Kidney capillary endothelial cell (primary cell): Measurements from ENCODE around the gene PEX11A.

Experiments
- DNase-seq: peaks from one replicate; pipeline ENCODE4 v3.0.0-alpha.2; 2018; ENCODE audit warnings: low spot score

PEX11A gene

DNA sequence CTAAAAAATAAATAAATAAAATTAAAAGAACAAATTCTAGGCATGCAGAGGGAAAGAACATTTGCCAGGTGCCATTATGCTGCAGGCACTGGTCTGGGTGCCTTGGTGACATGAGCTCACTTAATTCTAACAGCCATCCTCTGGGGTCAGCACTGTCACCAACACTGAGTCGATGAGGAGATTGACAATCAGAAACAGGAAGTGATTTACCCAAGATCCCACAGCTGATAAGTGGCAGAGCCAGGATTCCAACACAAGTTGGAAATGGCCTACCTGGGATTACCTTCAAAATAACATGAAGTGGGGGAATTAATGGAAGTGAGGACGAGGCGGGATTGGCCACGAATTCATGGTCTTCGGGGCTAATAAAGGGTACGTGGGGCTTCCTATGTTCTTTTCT is 14.9 kb downstream of the PEX11A start:
- no peak for DNase-seq

DNA sequence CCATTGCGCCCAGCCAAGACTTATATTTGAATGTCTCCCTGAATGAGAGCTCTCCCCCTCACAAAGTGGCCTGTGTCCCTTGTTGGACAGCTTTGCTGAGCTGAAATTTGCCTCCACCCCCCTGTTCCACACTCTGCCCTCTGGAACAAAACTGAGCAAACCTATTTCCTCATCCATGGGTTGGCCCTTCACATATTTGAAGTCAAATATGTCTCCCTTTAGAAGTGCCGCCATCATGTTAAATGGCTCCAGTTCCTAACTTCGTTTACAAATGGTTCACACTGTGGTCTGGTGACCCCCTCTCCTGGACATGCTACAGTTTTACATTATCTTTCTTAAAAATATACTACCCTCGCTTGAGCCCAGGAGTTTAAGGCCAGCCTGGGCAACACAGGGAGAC is 16.0 kb downstream of the PEX11A start:
- no peak for DNase-seq

DNA sequence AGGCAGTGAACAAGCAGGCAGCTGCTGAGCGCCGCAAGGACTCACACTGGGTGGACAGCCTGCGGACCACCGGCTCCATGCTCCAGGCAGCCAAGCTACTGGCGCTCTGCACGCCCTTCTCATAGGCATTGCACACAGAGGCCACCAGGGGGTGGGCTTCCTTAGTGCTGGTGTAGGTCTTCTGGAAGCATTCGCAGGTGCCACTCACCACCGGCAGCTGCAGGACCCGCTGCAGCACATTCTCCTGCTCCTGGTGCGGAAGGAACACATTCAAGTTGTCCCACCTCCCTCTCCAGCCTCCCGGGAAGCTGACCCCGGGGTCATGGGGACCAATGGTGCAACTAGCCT is 17.4 kb downstream of the PEX11A start:
- no peak for DNase-seq

DNA sequence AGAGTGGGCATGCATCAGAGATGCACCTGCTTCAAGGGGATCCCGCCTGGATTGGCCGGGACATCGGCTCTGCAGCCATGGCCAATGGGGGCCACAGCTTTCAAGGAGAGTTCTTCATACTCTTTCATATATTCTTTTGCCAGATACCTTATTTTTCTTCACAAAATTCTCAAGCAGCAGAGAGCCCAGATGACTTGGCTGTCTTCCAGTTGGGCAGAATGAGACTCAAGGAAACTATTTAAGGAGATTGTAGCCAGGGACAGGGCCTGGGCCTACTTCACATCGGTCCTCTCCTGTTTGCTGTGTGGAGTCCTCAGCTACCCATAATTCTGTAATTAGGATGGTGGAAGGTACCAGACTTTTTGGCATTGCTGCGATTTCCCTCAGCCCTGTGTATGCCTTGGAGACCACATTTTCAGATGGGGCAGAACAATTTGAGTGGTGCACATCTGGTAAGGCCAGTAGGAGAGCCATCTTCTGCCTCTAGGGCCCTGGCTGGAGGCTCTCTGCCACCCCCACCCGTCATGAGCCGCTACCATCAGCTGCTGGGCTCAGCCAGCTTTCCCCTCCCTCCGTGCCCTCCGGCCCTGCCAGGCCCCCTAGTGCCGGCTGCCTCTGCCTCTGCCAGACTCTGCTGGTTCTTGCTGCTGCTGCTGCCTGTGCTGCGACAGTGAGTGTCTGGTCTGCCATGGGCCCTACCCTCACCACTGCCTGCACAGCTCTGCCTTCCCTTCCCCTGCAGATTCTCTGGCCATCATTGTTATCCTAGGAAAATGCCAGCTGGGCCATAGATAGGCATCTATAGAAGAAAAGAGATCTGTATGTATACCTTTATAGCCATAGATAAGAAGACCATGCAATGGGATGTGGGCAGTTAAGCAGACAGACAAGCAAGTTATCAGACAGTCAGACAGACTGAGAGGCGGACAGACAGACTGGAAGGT is 18.1 kb downstream of the PEX11A start:
- DNase-seq = no peak

DNA sequence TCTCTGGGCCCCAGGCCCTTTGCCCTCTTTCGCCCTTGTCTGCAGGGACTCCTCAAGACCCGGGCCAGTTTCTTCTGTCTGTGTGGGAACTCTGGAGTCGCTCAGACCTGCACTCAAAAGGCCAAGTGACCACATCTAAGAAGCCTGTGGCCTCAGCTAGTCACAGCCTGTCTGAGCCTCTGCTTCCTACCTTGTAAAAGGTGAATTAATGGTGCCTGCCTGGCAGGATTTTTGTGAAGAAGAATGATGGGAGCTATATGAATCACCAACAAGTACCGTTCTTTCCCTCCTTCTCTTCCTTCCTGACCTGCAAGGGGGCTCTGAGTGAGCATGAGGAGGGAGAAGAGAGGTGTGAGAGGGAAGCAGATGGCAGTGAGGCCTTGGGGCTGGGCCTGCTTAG is 18.9 kb downstream of the PEX11A start:
- DNase-seq = no peak

DNA sequence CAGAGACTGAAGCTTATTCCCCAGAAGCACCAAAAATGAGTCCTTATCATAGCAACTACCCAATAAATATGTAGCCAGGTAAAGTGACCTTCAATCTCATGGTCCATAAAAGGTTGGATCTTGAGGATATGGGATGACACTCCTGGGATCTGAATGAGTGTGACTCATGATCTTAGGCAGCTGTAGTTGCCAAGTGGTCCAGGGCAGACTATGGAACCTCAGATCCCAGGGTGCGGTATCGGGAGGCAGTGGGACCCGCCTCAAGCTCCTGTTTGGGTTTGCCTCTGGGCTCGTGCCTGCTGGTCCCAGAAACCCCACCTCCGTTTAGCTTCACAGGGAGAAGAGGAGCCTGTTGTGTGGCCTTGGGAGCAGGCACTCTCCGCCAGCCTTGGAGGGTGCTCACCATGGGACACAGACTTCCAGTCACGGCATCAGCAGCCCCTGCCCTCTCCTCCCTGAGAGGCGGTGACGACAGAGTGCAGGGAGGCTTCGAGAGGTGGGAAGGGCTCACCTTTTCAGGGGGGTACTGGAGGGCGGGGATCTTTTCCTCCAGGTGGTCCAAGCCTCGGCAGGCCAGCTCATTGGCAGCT is 19.5 kb downstream of the PEX11A start:
- no peak for DNase-seq

DNA sequence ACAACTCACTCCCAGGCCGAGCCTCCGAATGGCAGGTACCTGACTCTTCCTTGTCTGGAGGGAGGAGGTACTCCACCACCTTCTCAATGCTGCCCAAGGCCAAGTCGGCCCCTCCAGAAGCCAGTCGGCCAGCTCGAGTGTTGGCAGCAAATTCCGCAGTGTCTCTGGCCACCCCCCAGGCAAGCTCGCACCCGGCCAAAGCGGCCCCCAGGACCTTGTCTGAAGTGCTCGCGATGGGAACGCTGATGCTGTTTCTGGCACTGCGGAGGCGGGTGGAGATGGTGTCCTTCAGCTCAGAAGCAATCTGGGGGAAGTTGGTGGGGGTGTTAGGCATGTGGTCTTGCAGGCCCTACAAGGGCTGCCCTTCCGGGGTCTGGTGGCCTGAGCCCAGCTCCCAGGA is 20.6 kb downstream of the PEX11A start:
- DNase-seq = no peak

DNA sequence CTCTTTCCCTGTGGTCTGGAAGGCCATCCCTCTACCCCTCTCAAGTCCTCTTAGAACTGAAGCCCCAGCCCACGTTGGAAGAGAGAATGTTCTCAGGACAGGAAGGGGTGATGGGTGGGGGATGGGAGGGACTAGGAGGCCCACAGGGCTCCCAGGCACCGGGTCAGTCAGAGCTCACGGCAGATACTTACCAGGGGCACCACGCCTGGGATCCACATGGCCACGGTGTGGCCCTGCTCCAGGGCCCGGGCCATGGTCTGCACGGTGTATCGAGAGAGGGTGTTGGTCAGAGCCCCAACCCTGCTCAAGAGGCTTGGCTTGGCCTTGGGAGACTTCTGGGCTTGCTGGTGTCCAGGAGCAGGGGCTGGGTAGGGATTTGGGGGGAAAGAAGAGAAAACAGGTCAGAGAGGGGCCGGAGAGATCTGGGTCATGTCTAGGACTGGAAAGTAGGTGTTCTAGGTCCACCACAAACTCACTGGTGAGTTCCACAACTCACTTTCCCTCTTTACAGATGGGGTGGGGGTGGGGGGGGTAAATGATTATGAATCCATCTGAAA is 21.2 kb downstream of the PEX11A start:
- no peak for DNase-seq

DNA sequence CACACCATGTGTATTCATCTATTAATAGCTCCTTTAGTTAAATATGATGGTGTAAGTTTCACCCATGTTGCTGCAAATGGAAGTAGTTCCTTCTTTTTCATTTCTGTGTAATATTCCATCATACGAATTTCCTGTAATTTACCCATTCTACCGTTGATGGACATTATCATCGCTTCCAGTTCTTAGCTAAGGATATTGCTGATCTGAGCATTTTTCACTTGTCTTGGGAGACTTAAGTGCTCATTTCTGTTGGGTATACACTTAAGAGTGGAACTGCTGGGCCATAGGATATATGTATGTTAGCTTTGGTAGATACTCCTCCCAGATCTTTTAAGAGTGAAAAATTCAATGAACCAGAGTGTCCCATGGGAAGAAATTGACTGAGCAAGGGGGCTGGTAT is 22.4 kb downstream of the PEX11A start:
- DNase-seq = no peak

DNA sequence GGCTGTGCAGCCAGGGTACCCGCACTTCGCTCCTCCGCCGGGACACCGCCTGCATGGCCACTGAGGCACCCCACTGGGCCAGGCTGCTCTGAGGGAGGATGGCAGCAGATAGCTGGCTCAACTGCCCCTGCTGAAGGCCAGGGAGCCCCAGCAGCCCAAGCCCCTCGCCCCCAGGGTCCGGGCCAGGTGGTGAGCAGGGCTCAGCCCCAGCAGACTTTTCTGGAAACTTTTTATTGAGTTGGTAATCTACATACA is 22.9 kb downstream of the PEX11A start:
- no peak for DNase-seq

DNA sequence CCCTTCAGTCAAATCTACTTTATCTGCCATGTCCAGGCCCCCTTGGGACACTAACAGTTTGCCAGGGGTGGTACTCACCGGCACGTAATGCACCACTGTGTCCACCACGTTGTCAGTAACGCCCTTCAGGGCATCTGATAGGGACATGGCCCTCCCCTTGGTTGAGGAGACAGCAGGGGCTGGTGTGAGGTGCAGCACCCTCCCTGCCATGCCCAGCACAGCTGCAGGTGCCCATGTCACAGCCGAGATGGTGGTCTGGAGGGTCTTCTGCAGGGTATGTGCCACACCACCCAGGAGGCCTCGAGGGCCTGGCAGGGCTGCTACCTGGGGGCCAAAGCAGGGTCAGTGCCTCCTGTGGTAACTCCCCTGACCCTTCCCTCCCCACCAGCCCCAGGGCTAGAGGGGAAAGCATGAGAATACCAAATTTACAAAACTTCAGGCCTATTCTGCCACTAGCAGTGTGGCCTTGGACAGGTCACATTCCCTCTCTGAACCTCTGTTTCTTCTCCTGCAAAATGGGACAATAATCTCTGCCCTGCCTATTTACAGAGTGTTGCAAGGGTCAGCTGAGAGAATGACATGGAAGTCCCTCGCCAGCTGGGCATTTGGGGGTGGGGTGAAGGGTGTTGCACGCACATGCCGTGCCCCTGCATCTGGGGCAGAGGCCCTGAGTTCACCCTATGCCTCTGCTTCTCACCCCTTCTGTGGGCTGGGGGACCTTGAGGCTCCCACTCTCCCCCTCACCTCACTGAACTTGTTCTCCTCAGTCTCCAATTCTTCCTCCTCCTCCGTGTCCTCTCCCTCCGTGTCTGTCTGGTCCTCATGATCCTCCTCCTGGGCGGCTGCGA is 23.5 kb downstream of the PEX11A start:
- no peak for DNase-seq

DNA sequence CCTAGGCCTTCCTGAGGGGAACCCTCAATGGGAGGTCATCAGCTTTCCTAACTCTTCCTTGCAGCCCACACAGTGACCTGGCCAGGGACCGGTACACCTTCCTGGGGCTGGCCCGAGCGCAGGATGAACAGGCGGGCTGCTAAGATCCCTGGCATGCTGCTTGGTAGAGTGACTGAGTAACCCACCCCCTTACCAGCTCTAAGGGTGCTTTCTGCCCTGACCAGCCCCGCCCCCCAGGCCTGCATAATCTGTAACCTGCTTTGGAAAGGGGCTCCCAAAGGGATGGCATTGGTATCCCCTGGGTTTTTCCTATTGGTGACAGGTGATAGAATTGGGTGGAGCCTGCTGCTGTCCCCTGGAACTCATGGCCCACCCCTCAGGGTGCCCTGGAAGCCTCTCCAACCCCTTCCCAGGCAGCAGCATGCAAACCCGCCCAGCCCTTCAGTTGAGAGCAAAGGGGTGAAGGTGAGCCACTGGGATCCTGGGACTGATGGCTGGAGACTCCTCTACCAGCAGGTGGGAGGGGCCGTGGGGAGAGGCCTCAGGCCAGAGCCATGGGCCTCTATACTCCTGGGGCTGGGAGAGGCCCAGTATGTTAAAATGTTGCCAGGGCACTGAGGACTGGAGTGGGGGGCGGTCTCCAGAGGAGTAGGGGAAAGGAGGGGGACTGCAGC is 24.2 kb downstream of the PEX11A start:
- no peak for DNase-seq

DNA sequence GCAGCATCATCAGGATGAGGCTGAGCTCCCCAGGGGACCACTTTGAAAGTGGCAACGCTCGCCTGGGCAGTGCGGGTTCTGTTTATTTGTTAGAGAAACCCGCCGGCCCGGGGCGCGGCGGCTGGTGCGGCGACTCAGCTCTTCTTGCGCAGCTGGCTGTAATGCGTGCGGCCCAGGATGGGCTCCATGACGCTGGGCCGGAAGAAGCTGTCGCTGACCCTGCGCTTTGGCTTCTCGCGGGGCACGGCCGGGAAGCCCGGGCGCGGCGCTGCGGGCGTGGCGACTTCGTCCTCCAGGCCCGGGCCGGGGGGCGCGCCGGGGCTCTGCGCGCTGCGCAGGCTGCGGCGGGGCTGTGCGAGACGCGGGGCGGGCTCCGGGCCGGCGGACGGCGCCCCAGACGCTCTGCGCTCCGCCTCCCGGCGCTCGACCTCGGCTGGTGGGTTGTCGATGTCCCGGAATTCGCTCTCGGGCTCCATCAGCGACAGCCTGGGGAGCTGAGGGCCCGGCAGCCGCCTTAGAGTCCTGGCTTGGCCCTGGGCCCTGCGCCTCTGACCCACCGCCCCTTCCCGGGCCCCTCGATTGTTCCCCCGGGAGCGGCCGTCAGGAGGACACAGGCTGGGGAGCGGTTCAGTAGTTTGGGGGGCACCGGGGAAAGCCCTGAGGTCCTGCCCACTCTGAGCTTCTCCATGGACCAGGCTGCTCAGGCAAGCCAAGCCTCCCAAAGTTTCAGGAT is 24.9 kb downstream of the PEX11A start:
- peak; percentile 58 for DNase-seq

DNA sequence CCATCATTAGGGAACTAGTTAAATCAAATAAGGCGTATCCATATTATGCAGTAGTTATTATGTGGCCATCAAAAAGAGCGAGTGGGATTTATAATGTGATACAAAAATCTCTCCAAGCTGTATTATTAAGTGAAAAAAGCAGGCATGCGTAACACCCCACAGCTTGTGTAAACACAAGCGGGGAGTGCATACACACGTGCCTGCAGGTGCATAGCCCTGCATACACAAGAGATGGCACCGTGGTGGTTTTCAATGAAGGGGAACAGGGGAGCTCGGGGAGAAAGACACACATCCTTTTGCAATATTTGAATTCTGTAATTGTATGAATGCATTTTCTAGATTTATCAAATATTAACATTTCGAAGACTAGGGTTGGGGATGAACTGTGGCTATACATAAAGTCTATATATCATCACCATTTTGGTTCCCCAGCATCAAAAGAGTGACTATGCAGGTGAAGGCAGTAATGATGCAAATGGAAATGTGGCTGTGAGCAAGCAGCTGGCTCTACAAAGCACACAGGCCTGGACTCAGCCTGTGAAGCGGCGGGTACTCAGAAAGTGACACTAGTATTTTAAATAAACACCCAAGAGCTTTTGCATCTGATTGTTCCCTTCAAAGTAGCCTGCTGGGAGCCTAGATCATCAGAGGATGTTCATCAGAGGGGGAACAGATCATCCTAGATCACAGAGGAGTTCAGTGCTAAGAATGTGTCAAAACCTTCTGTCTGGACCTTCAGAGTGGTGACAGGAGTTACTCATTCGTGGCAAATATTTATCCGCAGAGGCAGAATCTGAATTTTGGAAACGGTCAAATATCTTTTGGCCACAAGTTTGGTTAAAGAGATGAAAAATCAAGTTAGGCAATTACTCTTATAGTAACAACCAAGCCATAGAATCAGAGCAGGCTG is 25.9 kb downstream of the PEX11A start:
- no peak for DNase-seq

DNA sequence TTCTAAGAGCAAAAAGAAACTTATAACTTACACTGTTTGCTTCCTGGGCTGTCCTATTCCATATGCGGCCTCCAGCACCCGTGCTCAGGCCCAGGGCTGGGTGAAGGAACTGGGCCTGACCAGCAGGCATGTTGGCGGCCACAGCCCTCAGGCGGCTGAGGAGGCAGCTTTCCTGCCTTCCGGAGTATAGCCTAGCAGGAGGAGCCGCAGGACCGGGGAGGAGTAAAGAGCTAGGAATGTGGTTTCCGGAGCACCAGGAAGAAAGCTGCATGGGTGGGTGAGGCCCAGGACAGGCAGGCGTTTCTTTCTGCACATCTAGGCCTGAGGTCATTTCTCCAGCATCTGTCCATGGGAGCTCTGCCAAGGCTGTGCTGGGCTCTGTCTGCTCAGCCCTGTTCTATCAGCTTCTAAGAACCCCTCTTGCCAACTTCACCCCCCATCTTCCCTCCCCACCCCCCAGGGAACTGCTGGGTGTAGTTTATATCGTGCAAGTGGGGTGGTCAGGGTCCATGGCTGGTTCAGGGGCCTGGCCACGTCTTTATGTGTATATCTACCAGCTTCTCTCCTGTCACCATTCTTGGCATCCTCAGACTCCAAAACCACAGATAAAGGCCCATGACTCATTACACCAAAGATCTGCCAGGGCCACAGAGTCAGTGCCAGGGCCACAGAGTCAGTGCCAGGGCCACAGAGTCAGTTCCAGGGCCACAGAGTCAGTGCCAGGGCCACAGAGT is 27.5 kb downstream of the PEX11A start:
- peak; percentile 85 for DNase-seq

DNA sequence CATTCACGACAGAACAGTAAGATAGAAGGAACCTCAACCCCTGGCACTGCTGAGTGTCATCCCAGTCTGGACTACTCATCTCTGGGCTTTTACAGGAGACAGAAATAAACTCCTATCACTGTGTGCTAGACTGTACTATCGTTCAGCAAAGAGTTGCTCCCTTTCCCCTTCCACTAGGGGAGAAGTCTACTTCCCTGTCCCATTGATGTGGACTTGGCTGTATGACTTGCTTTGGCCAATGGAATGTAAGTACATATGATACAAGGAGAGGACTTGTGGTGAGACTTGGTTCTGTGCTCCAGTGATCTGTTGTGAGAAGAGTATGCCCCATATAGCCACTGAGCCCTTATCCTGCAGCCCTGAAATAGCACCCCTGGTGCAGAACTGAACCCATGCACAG is 30.0 kb downstream of the PEX11A start:
- no peak for DNase-seq

DNA sequence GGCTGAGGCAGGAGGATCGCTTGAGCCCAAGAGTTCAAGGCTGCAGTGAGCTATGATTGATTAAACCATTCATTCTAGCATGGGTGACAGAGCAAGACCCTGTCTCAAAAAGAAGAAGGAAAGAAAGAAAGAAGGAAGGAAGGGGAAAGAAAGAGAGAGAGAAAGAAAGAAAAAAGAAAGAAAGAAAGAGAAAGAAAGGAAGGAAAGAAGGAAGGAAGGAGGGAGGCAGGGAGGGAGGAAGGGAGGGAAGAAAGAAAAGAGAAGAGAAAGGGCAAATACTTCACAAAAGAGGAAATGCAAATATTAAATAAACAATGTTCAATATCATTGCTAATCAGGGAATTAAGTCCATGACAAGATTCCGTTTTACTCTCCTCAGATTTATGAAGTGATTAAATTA is 31.3 kb downstream of the PEX11A start:
- DNase-seq = no peak

DNA sequence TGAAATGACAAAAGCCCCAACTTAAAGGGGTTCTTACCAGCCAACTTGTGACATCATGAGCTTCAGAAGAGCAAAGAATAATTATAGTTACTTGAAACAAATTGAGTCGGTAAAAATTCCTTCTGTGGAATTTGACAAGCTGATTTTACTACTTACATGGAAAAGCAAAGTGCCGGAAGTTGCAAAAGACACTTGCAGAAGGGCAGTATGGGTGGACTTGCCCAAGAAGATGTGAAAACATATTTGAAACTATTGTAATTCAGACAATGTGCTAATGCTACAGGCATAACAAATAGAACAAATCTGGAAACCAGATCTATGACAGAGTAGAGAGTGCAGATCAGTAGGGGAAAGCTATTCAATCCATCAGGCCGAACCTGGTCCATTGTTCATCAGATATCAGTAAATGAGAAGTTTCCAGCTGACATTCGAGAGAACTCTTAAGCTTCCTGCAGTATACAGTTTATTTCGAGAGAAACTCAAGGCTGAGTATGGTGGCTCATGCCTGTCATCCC is 32.8 kb downstream of the PEX11A start:
- no peak for DNase-seq

DNA sequence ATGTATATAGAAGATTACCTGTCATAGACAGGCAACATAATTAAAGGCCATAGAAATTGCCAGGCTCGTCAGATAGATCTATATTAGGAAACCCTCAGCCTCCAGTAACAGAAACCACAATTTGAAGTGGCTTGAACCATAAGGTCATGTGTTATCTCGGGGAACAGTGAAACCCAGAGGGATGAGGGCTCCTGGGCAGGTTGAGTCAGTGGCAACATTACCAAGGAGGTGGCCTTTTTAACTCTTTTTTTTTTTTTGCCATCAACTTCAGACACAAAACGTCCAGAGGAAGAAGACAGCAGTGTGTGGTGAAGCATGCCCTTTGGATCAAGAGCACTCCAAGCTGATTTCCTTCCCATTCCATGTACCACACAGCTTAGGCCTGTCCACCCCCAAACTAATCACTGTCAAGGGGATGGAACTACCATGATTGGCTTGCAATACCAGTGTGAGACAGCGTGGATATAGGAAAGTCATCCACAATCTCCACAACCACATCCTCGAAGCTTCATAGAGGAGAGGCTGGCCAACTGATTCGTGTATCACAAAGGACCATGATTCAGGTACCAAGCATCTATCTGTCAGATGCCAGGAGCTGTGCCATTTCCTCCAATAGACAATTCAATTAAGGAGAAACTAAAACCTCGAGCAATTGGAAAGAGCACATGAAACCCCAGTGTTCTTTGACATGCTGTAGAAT is 34.3 kb downstream of the PEX11A start:
- no peak for DNase-seq
